Gastroesophageal sphincter (tissue), 4 donors: ENCODE data around the gene PARP6. TPM values are rescaled to one million over a fixed set of nuclear protein-coding genes. Genes with fewer than 3 reads are reported as not detected.
"Not testable (repeated sequence)": the region's sequence is repeated elsewhere in the genome, so short reads cannot be mapped to it uniquely, and the experiment has no call there.

ENCODE experiments used
- ATAC-seq: fragments of 150-250 bp; one replicate; pipeline ENCODE4 v1.9.1; 2016; ENCODE audit warnings: mild to moderate bottlenecking, moderate library complexity
- H3K27ac ChIP-seq, 4 donors: fragments of 200-600 bp; sonication (generic) in 3 of 4; 1 replicate in 3 of 4; 2 replicates in 1 of 4; pipeline ENCODE4 v1.5.1; 2016 to 2019
- H3K27me3 ChIP-seq: fragments of 200-600 bp; sonication (generic); one replicate; pipeline ENCODE4 v1.5.1; 2019
- H3K36me3 ChIP-seq, 2 donors: fragments of 200-600 bp; sonication (generic); one replicate each; pipeline ENCODE4 v1.5.1; 2019; ENCODE audit warnings: control low read depth in 1 of 2
- H3K4me1 ChIP-seq, 3 donors: fragments of 200-600 bp; sonication (generic); 1 replicate in 2 of 3; 2 replicates in 1 of 3; pipeline ENCODE4 v1.5.1; 2016 to 2019; ENCODE audit warnings: control low read depth in 2 of 3
- H3K4me3 ChIP-seq, 2 donors: fragments of 200-600 bp; sonication (generic); one replicate each; pipeline ENCODE4 v1.5.1; 2019; ENCODE audit warnings: mild to moderate bottlenecking in 1 of 2, moderate library complexity in 1 of 2
- H3K9me3 ChIP-seq, 3 donors: fragments of 200-600 bp; sonication (generic); one replicate each; pipeline ENCODE4 v1.5.1; 2017 to 2019; ENCODE audit warnings: control low read depth in 2 of 3
- EP300 ChIP-seq: sonication (generic); formaldehyde crosslinking; IDR thresholded peaks from one replicate; pipeline ENCODE4 v1.6.1; 2017; ENCODE audit warnings: antibody characterized with exemption, mild to moderate bottlenecking
- POLR2A ChIP-seq, 2 donors: fragments of 450-650 bp; IDR thresholded peaks; one replicate each; pipeline ENCODE4 v1.6.1; 2017; ENCODE audit warnings: antibody characterized with exemption in 2 of 2, mild to moderate bottlenecking in 2 of 2, moderate library complexity in 1 of 2
- POLR2AphosphoS5 ChIP-seq: sonication (generic); formaldehyde crosslinking; IDR thresholded peaks from one replicate; pipeline ENCODE4 v1.6.1; 2017; ENCODE audit warnings: antibody characterized with exemption
- WGBS, 2 donors: methylation state at CpG; one replicate each; pipeline ENCODE4 v1.1.5; 2018; ENCODE audit warnings: low coverage in 1 of 2; 5-methylcytosine and 5-hydroxymethylcytosine counted together
- total RNA-seq, 4 donors: library from RNA; depleted of rRNA; stranded (reverse); fragments of >200 nt; gene quantifications; one replicate each; pipeline ENCODE4 v1.1.0, GENCODE V29; 2016
- TF ChIP-seq, protein P1 (sequence below), 4 experiments: fragments of 200-600 bp in 2 of 4; fragments of 450-650 bp in 2 of 4; sonication (generic) in 1 of 4; IDR thresholded peaks; one replicate each; pipeline ENCODE4 v1.5.1; 2017 to 2019; ENCODE audit warnings: antibody characterized with exemption in 4 of 4, mild to moderate bottlenecking in 2 of 4, moderate library complexity in 2 of 4

PARP6 gene
- total RNA-seq, 4 donors from 2014 or later = 38.2 to 98.7 (median 71.4) TPM

DNA sequence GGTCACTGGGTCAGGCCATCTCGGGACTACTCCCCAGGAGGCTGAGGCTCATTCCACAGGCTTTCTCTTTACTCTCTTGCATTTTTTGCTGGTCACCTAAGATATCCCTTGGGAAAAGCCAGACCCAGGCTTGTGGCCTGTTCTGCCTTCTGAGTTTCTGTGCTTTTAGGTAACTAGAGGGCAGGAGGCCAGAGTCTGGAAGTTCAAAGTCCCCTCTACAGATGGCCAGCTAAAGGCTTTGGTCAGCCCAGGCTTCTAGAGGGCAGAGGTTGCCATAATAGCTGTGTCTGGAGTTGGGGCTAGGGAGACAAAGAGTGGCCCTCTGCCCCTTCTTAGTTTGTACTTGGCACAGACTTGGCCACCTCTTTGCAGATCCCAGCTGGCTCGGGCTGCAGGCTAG, 8.4 kb upstream of the PARP6 start:
- TF ChIP-seq, protein P1, sequence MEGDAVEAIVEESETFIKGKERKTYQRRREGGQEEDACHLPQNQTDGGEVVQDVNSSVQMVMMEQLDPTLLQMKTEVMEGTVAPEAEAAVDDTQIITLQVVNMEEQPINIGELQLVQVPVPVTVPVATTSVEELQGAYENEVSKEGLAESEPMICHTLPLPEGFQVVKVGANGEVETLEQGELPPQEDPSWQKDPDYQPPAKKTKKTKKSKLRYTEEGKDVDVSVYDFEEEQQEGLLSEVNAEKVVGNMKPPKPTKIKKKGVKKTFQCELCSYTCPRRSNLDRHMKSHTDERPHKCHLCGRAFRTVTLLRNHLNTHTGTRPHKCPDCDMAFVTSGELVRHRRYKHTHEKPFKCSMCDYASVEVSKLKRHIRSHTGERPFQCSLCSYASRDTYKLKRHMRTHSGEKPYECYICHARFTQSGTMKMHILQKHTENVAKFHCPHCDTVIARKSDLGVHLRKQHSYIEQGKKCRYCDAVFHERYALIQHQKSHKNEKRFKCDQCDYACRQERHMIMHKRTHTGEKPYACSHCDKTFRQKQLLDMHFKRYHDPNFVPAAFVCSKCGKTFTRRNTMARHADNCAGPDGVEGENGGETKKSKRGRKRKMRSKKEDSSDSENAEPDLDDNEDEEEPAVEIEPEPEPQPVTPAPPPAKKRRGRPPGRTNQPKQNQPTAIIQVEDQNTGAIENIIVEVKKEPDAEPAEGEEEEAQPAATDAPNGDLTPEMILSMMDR (IDR thresholded peaks at IDR 0.05) = no peak
- TF ChIP-seq EP300 (no peak), POLR2A (IDR thresholded peaks at IDR 0.05) (no peak), POLR2AphosphoS5 (no peak)
- Histone ChIP-seq H3K27ac (no peak overlapping the region), H3K36me3 (no peaks in the 10 kb centered on the region), H3K4me3 (no peak overlapping the region), H3K4me1 (no peaks in the 10 kb centered on the region), H3K27me3 (no peaks in the 10 kb centered on the region), H3K9me3 (no peaks in the 10 kb centered on the region)
- 18% methylated on average over 2 of the region's 2 CpGs; no CpG with 5 or more reads in 1 of the 2 donors for WGBS, 2 donors
- no peak for ATAC-seq

DNA sequence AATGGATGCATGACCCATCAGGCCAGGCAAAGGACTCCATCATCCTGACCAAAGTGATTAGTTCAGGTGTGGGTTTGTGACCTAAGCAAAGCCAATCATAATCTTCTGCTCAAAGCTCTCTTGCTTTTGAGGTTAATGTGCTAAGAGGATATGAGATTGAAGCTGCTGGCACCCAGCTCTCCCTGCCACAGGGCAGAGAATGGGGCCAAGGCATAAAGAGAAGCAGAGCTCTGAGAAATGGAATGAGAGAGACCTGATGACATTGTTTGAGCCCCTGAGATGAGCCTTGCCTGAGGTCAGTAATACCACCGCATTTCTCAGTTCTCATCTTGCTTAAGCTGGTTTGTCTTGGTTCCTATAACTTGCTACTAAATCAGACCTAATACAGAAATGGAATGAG, 6.4 kb upstream of the PARP6 start:
- H3K27me3 ChIP-seq = no peaks in the 10 kb centered on the region
- H3K9me3 ChIP-seq = no peaks in the 10 kb centered on the region
- no peak for TF ChIP-seq POLR2AphosphoS5
- no peak for TF ChIP-seq POLR2A (IDR thresholded peaks at IDR 0.05)
- TF ChIP-seq, protein P1 (IDR thresholded peaks at IDR 0.05) = no peak
- no peak for TF ChIP-seq EP300
- no peaks in the 10 kb centered on the region for H3K36me3 ChIP-seq
- WGBS, 2 donors = 70 to 78% methylated on average over 1 of the region's 1 CpG
- H3K4me3 ChIP-seq = no peak overlapping the region
- no peak overlapping the region for H3K27ac ChIP-seq
- no peak for ATAC-seq
- no peaks in the 10 kb centered on the region for H3K4me1 ChIP-seq

DNA sequence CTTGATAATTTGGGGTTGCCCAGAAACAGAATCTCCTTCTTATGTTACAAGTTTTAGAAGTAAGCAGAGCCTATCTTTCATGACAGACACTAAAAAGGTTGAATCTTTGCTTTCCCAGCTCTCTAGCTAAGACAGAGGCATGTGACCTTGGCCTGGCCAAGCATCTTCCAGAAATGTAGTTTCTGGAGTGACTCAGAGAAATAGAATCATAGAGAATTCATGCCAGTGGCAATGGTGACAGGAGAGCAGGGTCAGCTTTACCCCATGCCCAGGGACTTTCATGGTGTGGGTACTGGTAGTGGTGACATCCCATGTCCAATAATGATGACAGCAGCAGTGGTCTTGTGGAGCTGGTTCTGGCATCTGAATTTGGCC, 4.0 kb upstream of the PARP6 start:
- no peak for ATAC-seq
- Histone ChIP-seq H3K36me3 (no peaks in the 10 kb centered on the region), H3K9me3 (no peaks in the 10 kb centered on the region), H3K27me3 (no peaks in the 10 kb centered on the region), H3K4me1 (peaks cover 0 to 14% (median 3%) of the 10 kb centered on the region in 3 donors), H3K4me3 (no peak overlapping the region), H3K27ac (no peak overlapping the region)
- TF ChIP-seq POLR2AphosphoS5 (no peak), EP300 (no peak), POLR2A (IDR thresholded peaks at IDR 0.05) (no peak)
- TF ChIP-seq, protein P1 (IDR thresholded peaks at IDR 0.05) = no peak

DNA sequence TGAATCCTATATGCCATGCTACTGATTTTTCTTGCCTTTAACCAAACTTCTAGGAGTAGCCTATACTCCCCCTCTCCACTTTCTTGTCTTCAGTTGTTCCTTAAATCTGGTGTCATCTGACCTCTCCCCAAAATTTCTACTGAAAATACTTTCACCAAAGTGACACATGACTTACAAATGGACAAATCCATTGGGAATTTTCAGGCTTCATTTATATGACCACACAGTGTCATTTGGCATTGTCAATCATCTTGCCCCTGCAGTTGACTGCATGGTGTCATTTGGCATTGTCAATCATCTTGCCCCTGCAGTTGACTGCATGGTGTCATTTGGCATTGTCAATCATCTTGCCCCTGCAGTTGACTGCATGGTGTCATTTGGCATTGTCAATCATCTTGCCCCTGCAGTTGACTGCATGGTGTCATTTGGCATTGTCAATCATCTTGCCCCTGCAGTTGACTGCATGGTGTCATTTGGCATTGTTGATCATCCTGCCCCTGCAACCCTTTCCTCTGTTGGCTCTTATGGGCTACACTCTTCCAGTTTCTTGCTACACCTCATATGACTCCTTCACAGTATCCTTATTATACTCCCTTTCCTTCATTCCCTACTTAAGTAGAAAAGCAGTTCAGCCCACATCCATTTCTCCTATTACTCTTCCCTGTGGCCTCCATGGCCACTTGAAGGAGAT, 3.4 kb upstream of the PARP6 start:
- not testable (repeated sequence) for H3K4me3 ChIP-seq, ATAC-seq, H3K9me3 ChIP-seq, H3K36me3 ChIP-seq, H3K27me3 ChIP-seq, H3K27ac ChIP-seq
- H3K4me1 ChIP-seq = peaks cover 0 to 20% (median 4%) of the 10 kb centered on the region in 3 donors

DNA sequence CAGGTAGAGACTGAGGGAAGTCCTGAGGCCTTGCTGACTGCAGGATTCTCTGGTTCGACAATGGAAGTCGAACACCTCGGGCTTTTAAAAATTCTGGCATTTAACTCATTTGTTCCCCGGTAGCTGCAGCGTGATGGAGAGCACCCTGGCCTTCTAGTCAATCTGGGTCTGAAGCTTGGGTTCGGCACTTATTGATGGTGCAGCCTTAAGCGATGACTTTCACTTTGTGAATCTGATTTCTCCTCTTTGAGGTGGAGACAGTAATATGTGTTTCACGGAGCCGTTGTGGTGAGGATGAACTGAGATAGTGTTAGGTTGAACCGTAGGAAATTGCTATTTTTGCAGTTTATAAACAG, 621 bp upstream of the PARP6 start:
- TF ChIP-seq POLR2A (IDR thresholded peaks at IDR 0.05) (no peak), POLR2AphosphoS5 (no peak), EP300 (no peak)
- TF ChIP-seq, protein P1 (IDR thresholded peaks at IDR 0.05) = no peak
- Histone ChIP-seq H3K27me3 (no peaks in the 10 kb centered on the region), H3K4me3 (peak overlapping the region; percentile 39 to 80), H3K4me1 (peaks cover 0 to 36% (median 4%) of the 10 kb centered on the region in 3 donors), H3K36me3 (peaks cover 0 to 20% of the 10 kb centered on the region in 2 donors), H3K27ac (peak overlapping the region; percentile 26 to 94 (median 92)), H3K9me3 (no peaks in the 10 kb centered on the region)
- no peak for ATAC-seq
- WGBS, 2 donors = 34 to 58% methylated on average over 7 of the region's 10 CpGs
